ENCODE results near the gene CYP4F8.

Gene CYP4F8, protein sequence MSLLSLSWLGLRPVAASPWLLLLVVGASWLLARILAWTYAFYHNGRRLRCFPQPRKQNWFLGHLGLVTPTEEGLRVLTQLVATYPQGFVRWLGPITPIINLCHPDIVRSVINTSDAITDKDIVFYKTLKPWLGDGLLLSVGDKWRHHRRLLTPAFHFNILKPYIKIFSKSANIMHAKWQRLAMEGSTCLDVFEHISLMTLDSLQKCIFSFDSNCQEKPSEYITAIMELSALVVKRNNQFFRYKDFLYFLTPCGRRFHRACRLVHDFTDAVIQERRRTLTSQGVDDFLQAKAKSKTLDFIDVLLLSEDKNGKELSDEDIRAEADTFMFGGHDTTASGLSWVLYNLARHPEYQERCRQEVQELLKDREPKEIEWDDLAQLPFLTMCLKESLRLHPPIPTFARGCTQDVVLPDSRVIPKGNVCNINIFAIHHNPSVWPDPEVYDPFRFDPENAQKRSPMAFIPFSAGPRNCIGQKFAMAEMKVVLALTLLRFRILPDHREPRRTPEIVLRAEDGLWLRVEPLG

DNA sequence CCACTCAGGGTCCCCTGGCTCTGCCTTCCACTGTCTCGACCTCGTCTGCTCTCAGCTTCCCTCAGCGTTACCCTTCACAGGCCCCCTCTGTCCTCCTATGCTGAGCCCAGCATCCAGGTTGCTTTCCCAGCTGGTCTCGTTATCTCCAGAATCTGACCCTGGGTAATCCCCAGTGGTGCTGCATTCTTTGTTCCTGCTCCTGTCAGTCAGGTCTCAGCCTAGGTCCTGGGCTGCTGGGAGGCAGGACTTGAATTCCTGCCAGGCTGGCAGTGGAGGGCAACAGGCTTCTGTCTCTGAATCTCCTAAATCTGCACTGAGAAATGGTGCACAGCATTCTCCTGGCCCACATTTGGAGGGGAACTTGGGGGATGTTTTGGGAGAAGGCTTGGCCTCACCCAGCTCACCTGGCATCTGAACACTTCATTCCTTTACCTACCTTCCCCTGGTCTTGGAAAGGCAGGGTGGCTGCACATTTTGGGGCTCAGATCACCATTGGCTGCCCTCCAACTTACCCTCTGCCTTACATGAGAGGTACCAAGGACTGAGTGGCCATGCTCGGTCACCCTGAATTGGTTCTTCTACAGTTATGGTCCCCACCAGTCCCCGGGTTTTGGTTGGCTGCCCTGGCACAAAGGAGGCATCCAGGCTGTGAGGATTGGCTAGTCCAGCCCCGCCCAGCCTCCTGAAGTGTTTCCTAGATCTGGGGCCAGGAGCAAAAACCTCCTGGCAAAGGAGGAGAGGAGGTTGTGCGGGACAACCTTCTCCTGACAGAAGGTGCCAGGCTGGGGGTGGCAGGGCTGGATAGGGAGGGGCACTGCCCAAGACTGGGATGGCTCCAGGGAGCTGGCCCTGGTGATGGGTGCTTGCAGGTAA is at the start of gene CYP4F8:
Gene CYP4F8, plus strand, starts transcription at position 712 of the 873 bp plus-strand sequence. CDS start 399 bp downstream, outside the sequence.
- peak; percentile 39 for DNase-seq (ENCODE audit: low read depth)
- TF ChIP-seq, protein P1, sequence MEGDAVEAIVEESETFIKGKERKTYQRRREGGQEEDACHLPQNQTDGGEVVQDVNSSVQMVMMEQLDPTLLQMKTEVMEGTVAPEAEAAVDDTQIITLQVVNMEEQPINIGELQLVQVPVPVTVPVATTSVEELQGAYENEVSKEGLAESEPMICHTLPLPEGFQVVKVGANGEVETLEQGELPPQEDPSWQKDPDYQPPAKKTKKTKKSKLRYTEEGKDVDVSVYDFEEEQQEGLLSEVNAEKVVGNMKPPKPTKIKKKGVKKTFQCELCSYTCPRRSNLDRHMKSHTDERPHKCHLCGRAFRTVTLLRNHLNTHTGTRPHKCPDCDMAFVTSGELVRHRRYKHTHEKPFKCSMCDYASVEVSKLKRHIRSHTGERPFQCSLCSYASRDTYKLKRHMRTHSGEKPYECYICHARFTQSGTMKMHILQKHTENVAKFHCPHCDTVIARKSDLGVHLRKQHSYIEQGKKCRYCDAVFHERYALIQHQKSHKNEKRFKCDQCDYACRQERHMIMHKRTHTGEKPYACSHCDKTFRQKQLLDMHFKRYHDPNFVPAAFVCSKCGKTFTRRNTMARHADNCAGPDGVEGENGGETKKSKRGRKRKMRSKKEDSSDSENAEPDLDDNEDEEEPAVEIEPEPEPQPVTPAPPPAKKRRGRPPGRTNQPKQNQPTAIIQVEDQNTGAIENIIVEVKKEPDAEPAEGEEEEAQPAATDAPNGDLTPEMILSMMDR (IDR thresholded peaks at IDR 0.05; ENCODE audit: control insufficient read depth, extremely low read depth, insufficient read depth) = no peak

DNA sequence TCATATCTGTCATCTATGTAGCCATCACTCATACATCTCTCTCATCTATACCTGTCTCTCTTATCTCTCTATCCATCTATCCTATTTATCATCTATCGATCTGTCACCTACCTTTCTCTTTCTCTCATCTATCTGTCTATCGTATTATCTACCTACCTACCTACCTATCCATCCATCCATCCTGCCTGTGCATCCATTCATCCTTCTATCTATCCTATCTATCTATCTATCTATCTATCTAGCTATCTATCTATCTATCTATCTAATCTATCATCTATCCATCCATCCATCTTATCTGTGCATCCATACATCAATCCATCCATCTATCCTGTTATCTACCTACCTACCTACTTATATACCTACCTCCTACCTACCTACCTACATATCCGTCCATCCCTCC is 44.6 kb upstream of the CYP4F8 start:
- H3K4me3 ChIP-seq (ENCODE audit: low read depth, low read length) = no peak overlapping the region
- DNase-seq (ENCODE audit: low read depth) = no peak
- TF ChIP-seq, protein P1 (IDR thresholded peaks at IDR 0.05; ENCODE audit: control insufficient read depth, extremely low read depth, insufficient read depth) = no peak

More for the DNA sequence above, at the start of gene CYP4F8:
- no peak within 1 kb of the TSS for H3K4me3 ChIP-seq (ENCODE audit: low read depth, low read length)

DNA sequence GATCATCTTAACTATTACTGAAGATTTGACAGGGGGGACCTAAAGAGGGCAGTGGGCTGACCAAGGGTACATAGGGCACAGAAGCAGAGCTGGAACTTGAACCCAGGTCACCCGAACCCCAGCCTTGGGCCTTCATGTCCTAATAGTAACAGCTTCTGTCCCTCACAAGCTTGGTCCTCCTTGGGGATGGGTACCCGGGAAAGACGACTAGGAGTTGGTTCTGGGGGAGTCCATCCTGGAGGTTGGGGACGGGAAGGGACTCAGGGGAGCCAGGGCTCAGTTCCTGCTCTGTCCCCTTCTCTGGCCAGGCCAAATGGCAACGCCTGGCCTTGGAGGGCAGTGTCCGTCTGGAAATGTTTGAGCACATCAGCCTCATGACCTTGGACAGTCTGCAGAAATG is 39.6 kb upstream of the CYP4F8 start:
- no peak for DNase-seq (ENCODE audit: low read depth)
- TF ChIP-seq, protein P1 (IDR thresholded peaks at IDR 0.05; ENCODE audit: control insufficient read depth, extremely low read depth, insufficient read depth) = no peak

DNA sequence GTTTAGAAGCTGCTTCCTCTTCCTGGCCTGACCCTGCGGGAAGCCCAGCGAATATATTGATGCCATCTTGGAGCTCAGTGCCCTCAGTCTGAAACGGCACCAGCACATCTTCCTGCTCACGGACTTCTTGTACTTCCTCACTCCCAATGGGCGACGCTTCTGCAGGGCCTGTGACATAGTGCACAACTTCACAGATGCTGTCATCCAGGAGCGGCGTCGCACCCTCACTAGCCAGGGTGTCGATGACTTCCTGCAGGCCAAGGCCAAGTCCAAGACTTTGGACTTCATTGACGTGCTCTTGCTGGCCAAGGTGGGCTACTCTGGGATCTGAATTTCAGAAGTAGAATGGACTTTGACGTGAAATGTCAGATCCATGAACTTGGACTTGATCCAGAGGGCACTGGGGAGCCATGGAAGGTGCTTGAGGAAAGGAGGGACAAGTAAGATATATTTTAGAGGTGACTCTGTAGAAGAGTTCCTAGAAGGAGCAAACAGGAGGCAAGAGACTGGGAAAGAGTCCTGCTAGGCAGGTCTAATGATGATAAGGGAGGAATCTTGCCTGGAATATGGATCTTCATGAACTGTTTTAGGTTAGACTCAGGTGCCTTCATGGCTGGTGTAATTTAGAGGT is 38.4 kb upstream of the CYP4F8 start:
- no peak for DNase-seq (ENCODE audit: low read depth)
- H3K4me3 ChIP-seq (ENCODE audit: low read depth, low read length) = no peak overlapping the region
- TF ChIP-seq, protein P1 (IDR thresholded peaks at IDR 0.05; ENCODE audit: control insufficient read depth, extremely low read depth, insufficient read depth) = no peak

More for the DNA sequence above, 39.6 kb upstream of the CYP4F8 start:
- H3K4me3 ChIP-seq (ENCODE audit: low read depth, low read length) = no peak overlapping the region

DNA sequence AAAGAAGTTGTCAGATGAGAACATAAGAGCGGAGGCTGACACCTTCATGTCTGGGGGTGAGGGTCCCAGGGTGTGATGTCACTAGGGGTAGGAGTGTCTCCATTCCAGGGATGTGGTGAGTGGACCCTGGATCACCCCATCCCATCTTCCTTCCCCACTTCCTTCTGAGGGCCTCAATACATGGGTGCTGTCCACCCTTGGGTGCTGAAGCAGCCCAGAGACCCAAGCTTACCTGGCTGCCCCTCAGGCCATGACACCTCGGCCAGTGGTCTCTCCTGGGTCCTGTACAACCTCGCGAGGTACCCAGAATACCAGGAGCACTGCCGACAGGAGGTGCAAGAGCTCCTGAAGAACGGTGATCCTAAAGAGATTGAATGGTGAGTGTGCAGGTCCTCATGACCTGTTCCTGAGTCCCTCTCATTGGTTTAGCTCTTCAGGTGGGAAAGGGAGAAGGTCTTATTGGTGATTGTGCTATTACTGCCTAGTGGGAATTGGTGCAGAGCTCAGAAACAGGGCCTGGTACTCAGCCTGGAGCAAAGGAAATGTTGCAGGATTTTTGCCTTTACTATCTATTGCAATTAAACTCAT is 37.7 kb upstream of the CYP4F8 start:
- H3K4me3 ChIP-seq (ENCODE audit: low read depth, low read length) = no peak overlapping the region
- DNase-seq (ENCODE audit: low read depth) = no peak
- TF ChIP-seq, protein P1 (IDR thresholded peaks at IDR 0.05; ENCODE audit: control insufficient read depth, extremely low read depth, insufficient read depth) = no peak

DNA sequence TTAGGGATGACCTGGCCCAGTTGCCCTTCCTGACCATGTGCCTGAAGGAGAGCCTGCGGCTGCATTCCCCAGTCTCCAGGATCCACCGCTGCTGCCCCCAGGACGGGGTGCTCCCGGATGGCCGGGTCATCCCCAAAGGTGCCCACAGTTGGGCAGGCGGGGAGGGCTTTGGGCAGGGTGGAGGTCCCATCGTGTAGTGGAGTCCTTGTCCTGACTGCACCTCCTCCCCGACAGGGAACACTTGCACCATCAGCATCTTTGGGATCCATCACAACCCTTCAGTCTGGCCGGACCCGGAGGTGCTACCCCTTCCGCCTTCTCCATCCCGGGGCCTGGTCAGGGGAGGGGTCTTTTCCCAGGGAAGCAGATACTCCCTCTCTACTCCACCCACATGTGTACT is 31.7 kb upstream of the CYP4F8 start:
- no peak overlapping the region for H3K4me3 ChIP-seq (ENCODE audit: low read depth, low read length)
- no peak for DNase-seq (ENCODE audit: low read depth)
- TF ChIP-seq, protein P1 (IDR thresholded peaks at IDR 0.05; ENCODE audit: control insufficient read depth, extremely low read depth, insufficient read depth) = no peak

Measured in LNCaP clone FGC (cell line).